Common myeloid progenitor, CD34-positive (primary cell): ENCODE results near the gene IFI16.
"Not testable (repeated sequence)": the region's sequence is repeated elsewhere in the genome, so short reads cannot be mapped to it uniquely, and the experiment has no call there.

Source experiments
- CTCF ChIA-PET: fragments of 350-600 bp; sonication (Branson Sonifier 250); formaldehyde crosslinking; loops from one replicate; lab custom pipeline; 2021; ENCODE audit warnings: antibody characterized with exemption; lab: Charles Lee
- POLR2A ChIA-PET: fragments of 350-600 bp; sonication (Branson Sonifier 250); formaldehyde crosslinking; loops from one replicate; lab custom pipeline; 2021; ENCODE audit warnings: antibody characterized with exemption; lab: Charles Lee
- DNase-seq, 3 donors: peaks; one replicate each; pipeline versions ENCODE4 v3.0.0 to v3.0.0-alpha.2; 2013
- H3K27ac ChIP-seq, 2 experiments: 1 replicate in 1 of 2; 2 replicates in 1 of 2; pipeline ENCODE4 v1.7.0; 2013; ENCODE audit warnings: inconsistent platforms in 2 of 2, low read length in 2 of 2, mild to moderate bottlenecking in 2 of 2, low read depth in 1 of 2, moderate library complexity in 1 of 2; ENCODE audit not compliant: severe bottlenecking in 2 of 2, insufficient read depth in 1 of 2, poor library complexity in 1 of 2
- H3K27me3 ChIP-seq, 5 experiments: replicated peaks in 2 of 5; 1 replicate in 3 of 5; 2 replicates in 2 of 5; pipeline versions ENCODE4 v1.6.1 to v1.7.0; 2013; ENCODE audit warnings: low read length in 4 of 5, mild to moderate bottlenecking in 2 of 5, moderate library complexity in 2 of 5, inconsistent platforms in 1 of 5; ENCODE audit not compliant: insufficient read depth in 5 of 5, control insufficient read depth in 4 of 5
- H3K36me3 ChIP-seq, 4 experiments: 1 replicate in 2 of 4; 2 replicates in 2 of 4; pipeline versions ENCODE4 v1.6.1 to v1.7.0; 2013; ENCODE audit warnings: low read length in 3 of 4, control low read depth in 1 of 4, mild to moderate bottlenecking in 1 of 4; ENCODE audit not compliant: control insufficient read depth in 4 of 4, insufficient read depth in 4 of 4
- H3K4me1 ChIP-seq, 4 experiments: 1 replicate in 3 of 4; 2 replicates in 1 of 4; pipeline versions ENCODE4 v1.6.1 to v1.7.1; 2013; ENCODE audit warnings: low read length in 3 of 4, mild to moderate bottlenecking in 3 of 4, control low read depth in 1 of 4, inconsistent platforms in 1 of 4, moderate library complexity in 1 of 4; ENCODE audit not compliant: control insufficient read depth in 4 of 4, insufficient read depth in 4 of 4; ENCODE audit errors: control extremely low read depth in 1 of 4
- H3K4me3 ChIP-seq, 7 experiments: 1 replicate in 4 of 7; 2 replicates in 3 of 7; pipeline versions ENCODE4 v1.5.1 to v1.7.0; 2013; ENCODE audit warnings: mild to moderate bottlenecking in 7 of 7, low read length in 6 of 7, moderate library complexity in 6 of 7, inconsistent platforms in 2 of 7, low read depth in 2 of 7, control low read depth in 1 of 7; ENCODE audit not compliant: insufficient read depth in 4 of 7, control insufficient read depth in 1 of 7; ENCODE audit errors: extremely low read depth in 1 of 7
- H3K9me3 ChIP-seq, 5 experiments: 1 replicate in 4 of 5; 2 replicates in 1 of 5; pipeline versions ENCODE4 v1.6.1 to v1.7.1; 2013; ENCODE audit warnings: low read length in 4 of 5, mild to moderate bottlenecking in 2 of 5, inconsistent platforms in 1 of 5, low read depth in 1 of 5, moderate library complexity in 1 of 5; ENCODE audit not compliant: control insufficient read depth in 4 of 5, insufficient read depth in 2 of 5; ENCODE audit errors: control extremely low read depth in 1 of 5
- WGBS: methylation state at CpG from one replicate; pipeline ENCODE4 v1.1.5; 2013; ENCODE audit not compliant: insufficient coverage; 5-methylcytosine and 5-hydroxymethylcytosine counted together

IFI16 gene

DNA sequence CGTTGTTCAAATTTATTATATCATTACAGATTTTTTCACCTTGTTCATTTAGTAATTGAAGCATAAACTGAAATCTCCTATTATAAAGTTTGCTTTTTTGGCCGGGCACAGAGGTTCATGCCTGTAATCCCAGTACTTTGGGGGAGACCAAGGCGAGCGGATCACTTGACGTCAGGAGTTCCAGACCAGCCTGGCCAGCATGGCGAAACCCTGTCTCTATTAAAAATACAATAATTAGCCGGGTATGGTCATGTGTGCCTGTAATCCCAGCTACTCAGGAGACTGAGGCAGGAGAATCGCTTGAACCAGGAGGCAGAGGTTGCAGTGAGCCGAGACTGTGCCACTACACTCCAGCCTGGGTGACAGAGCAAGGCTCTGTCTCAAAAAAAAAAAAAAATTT lies 1.3 kb downstream of the IFI16 start:
- Histone ChIP-seq H3K36me3 (peaks cover 4 to 23% (median 10%) of the 10 kb centered on the region in 4 experiments), H3K4me1 (peaks cover 37 to 69% (median 53%) of the 10 kb centered on the region in 4 experiments), H3K27ac (peak overlapping the region; percentile 79 to 89), H3K4me3 (peak overlapping the region in 6 of 7 experiments; percentile 72 to 98 (median 92))
- H3K27me3 ChIP-seq, H3K9me3 ChIP-seq, CTCF ChIA-PET, POLR2A ChIA-PET, DNase-seq: not testable (repeated sequence)
- 0% methylated on average over 5 of the region's 9 CpGs for WGBS

DNA sequence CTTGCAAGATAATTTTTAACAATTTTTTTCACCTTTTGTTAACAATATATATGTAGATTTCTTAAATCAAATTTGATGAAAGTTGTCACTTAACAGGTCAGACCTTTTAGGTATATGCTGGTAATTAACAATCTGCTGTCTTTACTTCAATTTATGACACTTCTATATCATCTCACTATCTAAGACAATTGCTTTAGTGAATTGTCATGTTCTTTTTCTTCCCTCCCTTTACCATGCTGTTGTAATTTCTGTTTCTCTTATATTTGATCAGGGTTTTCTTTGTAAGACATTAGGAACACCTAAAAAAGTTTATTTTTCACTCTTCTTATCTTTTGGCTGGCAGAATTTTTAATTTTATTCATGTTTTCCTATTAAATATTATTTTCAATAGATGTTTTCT lies 2.0 kb downstream of the IFI16 start:
- POLR2A ChIA-PET = no interaction called here

DNA sequence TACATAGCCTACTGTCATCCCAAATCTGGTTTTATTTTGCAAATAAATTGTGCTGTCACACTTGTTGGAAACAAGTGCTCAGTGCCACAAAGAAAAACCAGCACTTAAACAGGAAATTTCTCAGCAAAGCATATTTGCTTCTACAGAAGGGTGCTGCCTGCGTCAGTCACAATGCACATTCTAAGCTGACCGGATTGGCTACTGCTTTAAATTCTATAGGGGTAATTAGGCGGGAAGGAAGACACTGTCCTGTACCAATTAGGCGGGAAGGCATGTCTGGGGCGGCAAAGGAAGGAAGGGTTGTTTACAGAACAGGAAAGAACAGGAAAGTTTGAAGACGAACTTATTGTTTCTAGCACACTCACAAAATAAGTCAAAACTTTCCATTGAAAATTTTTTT lies 2.8 kb downstream of the IFI16 start:
- H3K36me3 ChIP-seq = peaks cover 10 to 36% (median 21%) of the 10 kb centered on the region in 4 experiments
- no peaks in the 10 kb centered on the region for H3K27me3 ChIP-seq
- H3K9me3 ChIP-seq = peaks cover 0 to 3% (median 0%) of the 10 kb centered on the region in 5 experiments
- ChIA-PET CTCF (no interaction called here), POLR2A (no interaction called here)
- peak overlapping the region in 6 of 7 experiments; percentile 65 to 98 (median 92) for H3K4me3 ChIP-seq
- H3K27ac ChIP-seq = peak overlapping the region; percentile 6 to 89
- peak in 1 of 3 donors; percentile 56 for DNase-seq
- 0% methylated on average over 1 of the region's 6 CpGs for WGBS
- peaks cover 36 to 75% (median 58%) of the 10 kb centered on the region in 4 experiments for H3K4me1 ChIP-seq

More for the DNA sequence above, 2.0 kb downstream of the IFI16 start:
- CTCF ChIA-PET = no interaction called here
- Histone ChIP-seq H3K4me1 (peaks cover 36 to 71% (median 57%) of the 10 kb centered on the region in 4 experiments), H3K4me3 (peak overlapping the region in 6 of 7 experiments; percentile 72 to 98 (median 92)), H3K27ac (peak overlapping the region; percentile 40 to 89), H3K36me3 (peaks cover 7 to 30% (median 15%) of the 10 kb centered on the region in 4 experiments), H3K27me3 (no peaks in the 10 kb centered on the region), H3K9me3 (peaks cover 0 to 3% (median 0%) of the 10 kb centered on the region in 5 experiments)
- DNase-seq = no peak

- Histone ChIP-seq H3K36me3 (peaks cover 12 to 51% (median 31%) of the 10 kb centered on the region in 4 experiments), H3K27ac (no peak overlapping the region), H3K4me1 (peaks cover 24 to 61% (median 45%) of the 10 kb centered on the region in 4 experiments), H3K4me3 (peak overlapping the region in 2 of 7 experiments; percentile 95 to 97), H3K27me3 (no peaks in the 10 kb centered on the region), H3K9me3 (peaks cover 0 to 3% (median 0%) of the 10 kb centered on the region in 5 experiments)
- DNase-seq = no peak
- ChIA-PET CTCF (no interaction called here), POLR2A (no interaction called here)
- 100% methylated on average over 2 of the region's 3 CpGs for WGBS
Measured at GRCh38 chr1:159014003-159014571, 4.4 kb downstream of the IFI16 start.

- H3K4me1 ChIP-seq = peaks cover 19 to 58% (median 42%) of the 10 kb centered on the region in 4 experiments
- peak overlapping the region in 2 of 7 experiments; percentile 7 to 44 for H3K4me3 ChIP-seq
- H3K27me3 ChIP-seq = no peaks in the 10 kb centered on the region
- CTCF ChIA-PET = interaction anchor here (0.5 kb wide), 1 partner anchor 898 kb away, joined by 3 read pairs; no protein-coding TSS in a partner anchor
- DNase-seq = no peak
- POLR2A ChIA-PET = no interaction called here
- no CpG with 5 or more reads among the region's 3 CpGs for WGBS
- H3K27ac ChIP-seq = no peak overlapping the region
- H3K9me3 ChIP-seq = peaks cover 0 to 3% (median 0%) of the 10 kb centered on the region in 5 experiments
- H3K36me3 ChIP-seq = peaks cover 17 to 54% (median 35%) of the 10 kb centered on the region in 4 experiments
Measured at GRCh38 chr1:159014851-159015250, 5.1 kb downstream of the IFI16 start.

- peak overlapping the region in 5 of 7 experiments; percentile 8 to 61 (median 51) for H3K4me3 ChIP-seq
Measured at GRCh38 chr1:159015440-159015909, 5.8 kb downstream of the IFI16 start.

DNA sequence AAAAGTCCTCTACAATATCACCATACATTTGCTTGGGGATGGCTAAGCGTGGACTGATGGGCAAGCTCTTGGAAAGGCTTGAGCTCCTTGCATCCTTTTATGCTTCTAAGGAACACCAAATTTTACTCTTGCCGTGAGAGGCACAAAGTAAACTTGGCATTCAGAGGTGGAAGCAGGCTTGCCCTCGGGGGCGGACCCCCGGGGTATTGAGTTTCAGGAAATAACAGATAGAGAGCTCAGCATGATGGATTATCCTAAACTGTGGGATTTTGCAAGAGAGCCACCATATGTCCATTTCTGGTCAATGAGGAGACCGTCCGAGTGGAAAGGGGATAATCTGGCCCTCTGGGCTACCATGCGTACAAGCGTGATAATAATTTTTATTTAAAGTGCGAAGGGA lies 14.0 kb downstream of the IFI16 start:
- DNase-seq = no peak
- ChIA-PET POLR2A (interaction anchor here (0.6 kb wide), 1 partner anchor 107 kb away, joined by 3 read pairs; no protein-coding TSS in a partner anchor), CTCF (no interaction called here)
- H3K4me3 ChIP-seq = no peak overlapping the region
- H3K4me1 ChIP-seq = peaks cover 0 to 7% (median 3%) of the 10 kb centered on the region in 4 experiments
- H3K27ac ChIP-seq = no peak overlapping the region
- WGBS = 95% methylated on average over 4 of the region's 10 CpGs
- H3K27me3 ChIP-seq = no peaks in the 10 kb centered on the region
- peaks cover 20 to 63% (median 41%) of the 10 kb centered on the region in 4 experiments for H3K36me3 ChIP-seq
- H3K9me3 ChIP-seq = peaks cover 0 to 3% (median 0%) of the 10 kb centered on the region in 5 experiments

More at GRCh38 chr1:159015440-159015909, 5.8 kb downstream of the IFI16 start:
- peak; percentile 84 to 95 (median 92) for DNase-seq
- CTCF ChIA-PET = interaction anchor here (0.5 kb wide), 1 partner anchor 898 kb away, joined by 3 read pairs; no protein-coding TSS in a partner anchor
- 5% methylated on average over 2 of the region's 4 CpGs for WGBS
- Histone ChIP-seq H3K4me1 (peaks cover 19 to 56% (median 42%) of the 10 kb centered on the region in 4 experiments), H3K27ac (peak overlapping the region; percentile 62 to 73), H3K9me3 (peaks cover 0 to 3% (median 0%) of the 10 kb centered on the region in 5 experiments), H3K27me3 (no peaks in the 10 kb centered on the region), H3K36me3 (peaks cover 22 to 61% (median 40%) of the 10 kb centered on the region in 4 experiments)
- POLR2A ChIA-PET = no interaction called here
